ENCODE results near the gene ADRM1.

Gene ADRM1

DNA sequence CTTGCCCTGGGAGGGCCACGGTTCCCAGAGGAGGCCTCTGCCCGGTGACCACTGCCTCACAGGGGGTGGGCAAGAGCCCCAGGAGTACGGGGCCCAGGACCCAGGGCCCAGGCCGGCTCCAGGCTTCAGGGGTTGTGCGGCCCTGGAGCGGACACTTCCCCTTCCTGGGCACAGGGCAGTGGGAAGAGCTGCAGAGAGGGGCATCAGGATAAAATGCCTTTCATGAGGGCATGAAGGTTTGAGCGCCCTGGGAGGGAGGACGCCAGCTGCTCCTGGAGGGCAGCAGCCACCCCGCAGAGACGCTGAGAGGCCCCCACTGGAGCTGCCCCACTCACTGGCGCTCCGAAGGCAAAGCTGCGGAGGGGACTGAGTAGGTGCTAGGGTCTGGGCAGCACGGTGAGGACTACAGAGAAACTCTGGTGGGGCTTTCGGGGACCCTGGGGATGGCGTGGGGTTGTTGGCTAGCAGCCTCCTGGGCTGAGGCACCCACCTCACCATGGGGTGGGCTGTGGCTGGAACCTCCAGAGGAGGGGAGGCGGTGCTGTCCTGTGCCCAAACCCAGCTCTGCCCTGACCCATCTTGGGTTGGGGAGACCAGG lies 53.9 kb downstream of the ADRM1 start:
- no peak for ATAC-seq

DNA sequence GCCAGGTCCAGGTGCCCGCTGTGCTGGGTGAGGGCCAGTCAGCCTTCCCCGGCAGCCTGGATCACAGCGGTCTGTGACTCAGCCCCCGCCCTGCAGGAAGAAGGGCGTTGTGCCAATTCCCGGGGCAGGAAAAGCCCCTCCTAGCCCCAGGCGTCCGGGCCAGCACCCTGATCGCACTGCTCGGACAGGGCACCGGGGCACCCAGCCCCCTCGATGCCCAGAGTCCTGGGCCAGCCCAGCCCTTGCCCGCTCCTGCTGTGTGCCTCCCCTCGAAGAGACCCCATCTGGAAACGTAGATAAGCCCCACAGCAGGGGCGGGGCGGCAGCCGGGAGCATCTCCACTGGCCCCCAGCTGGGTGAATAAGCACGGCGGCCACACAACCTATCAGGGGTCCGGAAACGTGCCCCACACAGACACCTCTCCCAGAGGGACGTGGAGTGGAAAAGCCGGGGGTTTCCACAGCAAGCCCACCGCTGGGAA lies 54.4 kb downstream of the ADRM1 start:
- no peak for ATAC-seq

DNA sequence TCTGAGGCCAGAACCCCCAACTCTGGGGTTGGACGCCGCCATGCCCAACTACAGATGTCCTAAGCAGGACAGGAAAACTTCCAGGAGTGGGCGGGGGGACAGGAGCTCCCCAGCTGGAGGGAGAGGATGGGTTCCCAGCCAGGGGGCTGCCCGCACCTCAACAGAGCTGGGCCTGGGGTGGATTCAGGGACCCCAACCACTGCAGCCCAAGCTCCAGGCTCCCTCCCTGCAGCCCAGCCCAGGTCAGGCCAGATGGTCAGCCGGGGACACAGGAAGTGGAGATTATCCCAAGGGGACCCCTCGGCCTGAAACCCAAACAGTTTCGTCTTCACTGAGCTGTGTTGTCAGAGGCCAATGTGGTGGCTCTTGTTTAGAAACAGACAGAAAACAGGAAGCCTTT lies 54.9 kb downstream of the ADRM1 start:
- no peak for ATAC-seq
